HEK293 (cell line): Measurements from ENCODE around the gene ZSCAN2.

Experiments used
- CTCF ChIA-PET: fragments of 350-600 bp; formaldehyde crosslinking; extraction: SDS; loops from one replicate; lab custom pipeline; 2021; ENCODE audit warnings: antibody characterized with exemption; lab: Yijun Ruan, JAX
- POLR2A ChIA-PET: fragments of 300-600 bp; formaldehyde crosslinking; extraction: SDS; loops from one replicate; lab custom pipeline; 2020; ENCODE audit warnings: antibody characterized with exemption, inconsistent platforms; lab: Yijun Ruan, JAX
- H3K27ac ChIP-seq: fragments of 200-500 bp; sonication (Bioruptor generic); 2 replicates; pipeline ENCODE4 v1.5.1; 2014; ENCODE audit warnings: low read depth, low read length, control low read depth, inconsistent platforms; ENCODE audit errors: extremely low read depth
- H3K36me3 ChIP-seq, 2 experiments: fragments of 200-500 bp in 1 of 2; sonication (Bioruptor generic) in 1 of 2; 1 replicate in 1 of 2; 2 replicates in 1 of 2; pipeline ENCODE4 v1.5.1; 2014 to 2017; ENCODE audit warnings: inconsistent platforms in 2 of 2, low read length in 2 of 2; ENCODE audit not compliant: control insufficient read depth in 2 of 2, insufficient read depth in 1 of 2
- H3K4me1 ChIP-seq: fragments of 200-500 bp; sonication (Bioruptor generic); 2 replicates; pipeline ENCODE4 v1.5.1; 2014; ENCODE audit warnings: mild to moderate bottlenecking, low read length, inconsistent platforms; ENCODE audit not compliant: control insufficient read depth, insufficient read depth
- H3K4me3 ChIP-seq: 2 replicates; pipeline ENCODE4 v1.5.1; 2011; ENCODE audit warnings: low read depth, mild to moderate bottlenecking, control low read depth, low read length, moderate library complexity
- H3K9me3 ChIP-seq: fragments of 200-500 bp; sonication (Bioruptor generic); 2 replicates; pipeline ENCODE4 v1.5.1; 2014; ENCODE audit warnings: low read depth, low read length, inconsistent platforms; ENCODE audit not compliant: control insufficient read depth, insufficient read depth
- BCL11A ChIP-seq: fragments of 450-650 bp; formaldehyde crosslinking; IDR thresholded peaks from 2 replicates; pipeline ENCODE4 v1.5.1; 2016; ENCODE audit warnings: low read depth, missing biosample characterization, missing genetic modification characterization
- HIC1 ChIP-seq: fragments of 450-650 bp; formaldehyde crosslinking; IDR thresholded peaks from 2 replicates; pipeline ENCODE4 v1.5.1; 2016; ENCODE audit warnings: missing biosample characterization, missing genetic modification characterization
- HOXC10 ChIP-seq: sonication (generic); formaldehyde crosslinking; IDR thresholded peaks from 2 replicates; pipeline ENCODE4 v1.8.1; 2023; ENCODE audit warnings: mild to moderate bottlenecking, missing genetic modification reagents
- PRDM10 ChIP-seq: fragments of 450-650 bp; formaldehyde crosslinking; IDR thresholded peaks from 2 replicates; pipeline ENCODE4 v1.5.1; 2016; ENCODE audit warnings: missing biosample characterization, missing genetic modification characterization
- RBAK ChIP-seq: fragments of 450-650 bp; formaldehyde crosslinking; IDR thresholded peaks from 2 replicates; pipeline ENCODE4 v1.5.1; 2016; ENCODE audit warnings: missing biosample characterization, missing genetic modification characterization
- SCRT2 ChIP-seq: fragments of 450-650 bp; formaldehyde crosslinking; IDR thresholded peaks from 2 replicates; pipeline ENCODE4 v1.5.1; 2016; ENCODE audit warnings: missing biosample characterization, missing genetic modification characterization
- ZBTB1 ChIP-seq: fragments of 450-650 bp; formaldehyde crosslinking; IDR thresholded peaks from 2 replicates; pipeline ENCODE4 v1.5.1; 2016; ENCODE audit warnings: missing biosample characterization, missing genetic modification characterization
- ZBTB10 ChIP-seq: fragments of 450-650 bp; formaldehyde crosslinking; IDR thresholded peaks from 2 replicates; pipeline ENCODE4 v1.5.1; 2016; ENCODE audit warnings: missing biosample characterization, missing genetic modification characterization
- ZBTB21 ChIP-seq: fragments of 450-650 bp; formaldehyde crosslinking; IDR thresholded peaks from 2 replicates; pipeline ENCODE4 v1.5.1; 2017; ENCODE audit warnings: missing biosample characterization, missing genetic modification characterization
- ZEB2 ChIP-seq: fragments of 450-650 bp; formaldehyde crosslinking; IDR thresholded peaks from 2 replicates; pipeline ENCODE4 v1.5.1; 2016; ENCODE audit warnings: missing biosample characterization, missing genetic modification characterization
- ZNF10 ChIP-seq: fragments of 450-650 bp; formaldehyde crosslinking; IDR thresholded peaks from 2 replicates; pipeline ENCODE4 v1.5.1; 2017; ENCODE audit warnings: missing biosample characterization, missing genetic modification characterization
- ZNF175 ChIP-seq: fragments of 450-650 bp; formaldehyde crosslinking; IDR thresholded peaks from 2 replicates; pipeline ENCODE4 v1.5.1; 2016; ENCODE audit warnings: missing biosample characterization, missing genetic modification characterization
- ZNF19 ChIP-seq: fragments of 450-650 bp; formaldehyde crosslinking; IDR thresholded peaks from 2 replicates; pipeline ENCODE4; 2016; ENCODE audit warnings: missing biosample characterization, missing genetic modification characterization, low read depth
- ZNF488 ChIP-seq: fragments of 450-650 bp; formaldehyde crosslinking; IDR thresholded peaks from 2 replicates; pipeline ENCODE4 v1.5.1; 2016; ENCODE audit warnings: missing biosample characterization, missing genetic modification characterization
- ZNF529 ChIP-seq: fragments of 450-650 bp; formaldehyde crosslinking; IDR thresholded peaks from 2 replicates; pipeline ENCODE4 v1.5.1; 2017; ENCODE audit warnings: missing genetic modification characterization, missing biosample characterization; ENCODE audit not compliant: insufficient replicate concordance
- ZNF561 ChIP-seq: fragments of 450-650 bp; IDR thresholded peaks from 2 replicates; pipeline ENCODE4 v1.5.1; 2018; ENCODE audit warnings: missing biosample characterization, missing genetic modification characterization, borderline replicate concordance
- ZNF639 ChIP-seq: fragments of 450-650 bp; formaldehyde crosslinking; IDR thresholded peaks from 2 replicates; pipeline ENCODE4 v1.5.1; 2016; ENCODE audit warnings: missing biosample characterization, missing genetic modification characterization
- ZNF654 ChIP-seq: fragments of 450-650 bp; formaldehyde crosslinking; IDR thresholded peaks from 2 replicates; pipeline ENCODE4 v1.5.1; 2016; ENCODE audit warnings: low read depth, missing biosample characterization, missing genetic modification characterization
- ZNF660 ChIP-seq: fragments of 450-650 bp; IDR thresholded peaks from 2 replicates; pipeline ENCODE4 v1.5.1; 2018; ENCODE audit warnings: missing biosample characterization, mild to moderate bottlenecking, missing genetic modification characterization
- ZNF664 ChIP-seq: fragments of 450-650 bp; formaldehyde crosslinking; IDR thresholded peaks from 2 replicates; pipeline ENCODE4 v1.5.1; 2016; ENCODE audit warnings: missing biosample characterization, missing genetic modification characterization
- ZNF677 ChIP-seq: fragments of 450-650 bp; IDR thresholded peaks from 2 replicates; pipeline ENCODE4 v1.5.0; 2018; ENCODE audit warnings: missing biosample characterization, mild to moderate bottlenecking, missing genetic modification characterization, moderate library complexity
- ZNF76 ChIP-seq: fragments of 450-650 bp; formaldehyde crosslinking; IDR thresholded peaks from 2 replicates; pipeline ENCODE4; 2016; ENCODE audit warnings: low read depth, missing biosample characterization, missing genetic modification characterization, borderline replicate concordance

ZSCAN2 gene

GRCh38 chr15:84654689-84655453 is 54.1 kb downstream of the ZSCAN2 start (continued):
- TF ChIP-seq HIC1 (tag by site-specific recombination), result peak; percentile 82
- peak; percentile 15; the same call in 1 of the 2 replicates for TF ChIP-seq ZNF561 (tag by site-specific recombination)

GRCh38 chr15:84656972-84657371 is 56.2 kb downstream of the ZSCAN2 start:
- CTCF ChIA-PET, result interaction anchor here (0.9 to 4.9 kb wide), 10 partner anchors 11 to 271 kb away, joined by 3 to 19 read pairs (median 4); no protein-coding TSS in a partner anchor
- TF ChIP-seq ZNF488 (tag by site-specific recombination) (no peak), ZNF677 (tag by site-specific recombination) (no peak), ZNF660 (no peak), ZNF175 (tag by site-specific recombination) (no peak), HOXC10 (CRISPR knock-in tag) (no peak), ZBTB21 (tag by site-specific recombination) (no peak), ZBTB10 (tag by site-specific recombination) (no peak), ZNF664 (tag by site-specific recombination) (no peak)
- no peak overlapping the region for H3K27ac ChIP-seq
- POLR2A ChIA-PET, result interaction anchor here (0.8 to 1.9 kb wide), 2 partner anchors 26 to 90 kb away, joined by 3 to 5 read pairs; no protein-coding TSS in a partner anchor
- peaks cover 9 to 16% of the 10 kb centered on the region in 2 experiments for H3K36me3 ChIP-seq
- no peaks in the 10 kb centered on the region for H3K9me3 ChIP-seq
- H3K4me3 ChIP-seq, result no peak overlapping the region
- H3K4me1 ChIP-seq, result peaks cover 14% of the 10 kb centered on the region

GRCh38 chr15:84657748-84658079 is 56.9 kb downstream of the ZSCAN2 start:
- peaks cover 2 to 8% of the 10 kb centered on the region in 2 experiments; a peak in 2 of 3 replicates for H3K36me3 ChIP-seq
- ChIA-PET CTCF (interaction anchor here (1.2 to 4.9 kb wide), 4 partner anchors 57 to 113 kb away, joined by 4 to 19 read pairs (median 4); no protein-coding TSS in a partner anchor), POLR2A (no interaction called here)
- H3K4me3 ChIP-seq, result peak overlapping the region; percentile 35
- H3K9me3 ChIP-seq, result no peaks in the 10 kb centered on the region
- H3K4me1 ChIP-seq, result peaks cover 14% of the 10 kb centered on the region
- peak overlapping the region; percentile 46; the same call in 1 of the 2 replicates for H3K27ac ChIP-seq
- TF ChIP-seq RBAK (tag by site-specific recombination), result no peak
- TF ChIP-seq BCL11A (tag by site-specific recombination), result no peak
- TF ChIP-seq SCRT2 (tag by site-specific recombination), result no peak
- no peak for TF ChIP-seq ZNF10 (tag by site-specific recombination)
- TF ChIP-seq ZNF654, result no peak
- TF ChIP-seq ZNF639 (tag by site-specific recombination), result no peak
- TF ChIP-seq ZNF76 (tag by site-specific recombination), result no peak
- TF ChIP-seq ZNF529 (tag by site-specific recombination), result no peak
- TF ChIP-seq ZEB2 (tag by site-specific recombination), result no peak
- TF ChIP-seq ZNF19 (tag by site-specific recombination), result no peak
- TF ChIP-seq PRDM10 (tag by site-specific recombination), result no peak
- no peak for TF ChIP-seq ZBTB1 (tag by site-specific recombination)
